BE2C (cell line): ENCODE data around the gene ARHGAP26.

Experiments
- DNase-seq: peaks from one replicate; pipeline ENCODE4 v3.0.0-alpha.2; 2020
- H3K27me3 ChIP-seq: fragments of 250-450 bp; sonication (Bioruptor Pico); 2 replicates; pipeline ENCODE4 v1.5.1; 2020; ENCODE audit warnings: mild to moderate bottlenecking
- H3K36me3 ChIP-seq: fragments of 250-450 bp; sonication (Bioruptor Pico); 2 replicates; pipeline ENCODE4 v1.5.1; 2020; ENCODE audit warnings: mild to moderate bottlenecking
- H3K4me1 ChIP-seq: fragments of 250-450 bp; sonication (Bioruptor Pico); 2 replicates; pipeline ENCODE4 v1.5.1; 2020
- H3K4me3 ChIP-seq: 2 replicates; pipeline ENCODE4 v1.5.1; 2011; ENCODE audit warnings: low read depth, low read length
- H3K9me3 ChIP-seq: fragments of 250-450 bp; sonication (Bioruptor Pico); 2 replicates; pipeline ENCODE4 v1.5.1; 2020
- TF ChIP-seq, protein P1 (sequence below): IDR thresholded peaks from 2 replicates; pipeline ENCODE4 v1.5.1; 2012; ENCODE audit warnings: mild to moderate bottlenecking, low read depth, low read length

Gene ARHGAP26

DNA sequence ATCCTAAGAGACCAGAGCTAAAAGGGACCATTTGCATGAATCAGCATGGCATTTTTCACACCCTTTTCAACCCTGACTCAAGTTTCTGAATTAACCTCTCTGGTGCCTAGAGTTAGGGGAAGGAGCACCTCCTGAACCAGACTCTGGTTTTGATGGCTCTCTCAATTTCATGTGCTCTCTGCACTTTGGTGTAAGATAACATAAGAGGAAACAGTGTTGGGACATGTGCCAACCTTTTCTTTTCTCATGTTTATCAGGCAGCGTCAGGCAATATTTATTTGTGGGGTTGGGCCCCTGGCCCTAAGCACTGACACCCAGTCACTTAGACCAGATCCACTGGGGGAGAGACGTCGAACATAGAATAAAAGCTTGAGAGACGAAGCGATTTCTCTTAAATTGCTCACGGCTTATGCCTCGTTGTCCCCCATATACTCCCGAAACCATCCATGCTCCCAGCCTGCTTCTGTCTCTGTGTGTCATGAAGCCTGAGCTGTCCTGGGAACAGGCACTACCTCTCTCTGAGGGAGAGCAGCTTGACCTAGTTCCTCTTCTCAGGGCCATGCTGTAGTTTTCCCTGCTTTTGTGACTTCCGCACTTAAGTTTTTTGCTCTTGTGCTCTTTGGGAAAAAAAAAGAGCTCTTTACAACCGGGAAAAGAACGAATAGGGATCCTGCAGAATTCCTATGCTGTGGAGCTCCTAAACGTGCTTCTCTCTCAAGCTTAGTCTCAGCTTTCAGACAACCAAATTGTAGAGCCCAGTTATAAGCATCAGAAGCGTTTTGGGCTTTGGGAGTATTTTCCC is 437.6 kb downstream of the ARHGAP26 start:
- Histone ChIP-seq H3K27me3 (no peaks in the 10 kb centered on the region), H3K4me1 (peaks cover 5% of the 10 kb centered on the region; the same call in 1 of the 2 replicates), H3K36me3 (no peaks in the 10 kb centered on the region), H3K4me3 (no peak overlapping the region), H3K9me3 (no peaks in the 10 kb centered on the region)
- DNase-seq: no peak
- TF ChIP-seq, protein P1, sequence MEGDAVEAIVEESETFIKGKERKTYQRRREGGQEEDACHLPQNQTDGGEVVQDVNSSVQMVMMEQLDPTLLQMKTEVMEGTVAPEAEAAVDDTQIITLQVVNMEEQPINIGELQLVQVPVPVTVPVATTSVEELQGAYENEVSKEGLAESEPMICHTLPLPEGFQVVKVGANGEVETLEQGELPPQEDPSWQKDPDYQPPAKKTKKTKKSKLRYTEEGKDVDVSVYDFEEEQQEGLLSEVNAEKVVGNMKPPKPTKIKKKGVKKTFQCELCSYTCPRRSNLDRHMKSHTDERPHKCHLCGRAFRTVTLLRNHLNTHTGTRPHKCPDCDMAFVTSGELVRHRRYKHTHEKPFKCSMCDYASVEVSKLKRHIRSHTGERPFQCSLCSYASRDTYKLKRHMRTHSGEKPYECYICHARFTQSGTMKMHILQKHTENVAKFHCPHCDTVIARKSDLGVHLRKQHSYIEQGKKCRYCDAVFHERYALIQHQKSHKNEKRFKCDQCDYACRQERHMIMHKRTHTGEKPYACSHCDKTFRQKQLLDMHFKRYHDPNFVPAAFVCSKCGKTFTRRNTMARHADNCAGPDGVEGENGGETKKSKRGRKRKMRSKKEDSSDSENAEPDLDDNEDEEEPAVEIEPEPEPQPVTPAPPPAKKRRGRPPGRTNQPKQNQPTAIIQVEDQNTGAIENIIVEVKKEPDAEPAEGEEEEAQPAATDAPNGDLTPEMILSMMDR: no peak

DNA sequence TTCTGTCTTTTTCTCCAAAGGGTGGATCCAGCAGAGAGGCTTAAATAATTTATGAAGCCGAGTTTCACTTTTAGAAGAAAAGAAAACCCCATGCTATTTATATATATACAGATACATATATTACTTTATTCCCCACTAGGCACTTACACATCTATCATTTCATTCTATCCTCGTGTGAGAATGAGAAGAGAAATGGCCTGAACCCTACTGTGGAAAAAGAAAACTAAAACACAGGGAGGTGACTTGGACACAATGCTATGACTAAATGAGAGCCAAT is 438.1 kb downstream of the ARHGAP26 start:
- no peak overlapping the region for H3K4me3 ChIP-seq
- H3K9me3 ChIP-seq: no peaks in the 10 kb centered on the region
- no peaks in the 10 kb centered on the region for H3K36me3 ChIP-seq
- TF ChIP-seq, protein P1: no peak
- H3K4me1 ChIP-seq: peaks cover 5% of the 10 kb centered on the region; the same call in 1 of the 2 replicates
- DNase-seq: no peak
- H3K27me3 ChIP-seq: no peaks in the 10 kb centered on the region

DNA sequence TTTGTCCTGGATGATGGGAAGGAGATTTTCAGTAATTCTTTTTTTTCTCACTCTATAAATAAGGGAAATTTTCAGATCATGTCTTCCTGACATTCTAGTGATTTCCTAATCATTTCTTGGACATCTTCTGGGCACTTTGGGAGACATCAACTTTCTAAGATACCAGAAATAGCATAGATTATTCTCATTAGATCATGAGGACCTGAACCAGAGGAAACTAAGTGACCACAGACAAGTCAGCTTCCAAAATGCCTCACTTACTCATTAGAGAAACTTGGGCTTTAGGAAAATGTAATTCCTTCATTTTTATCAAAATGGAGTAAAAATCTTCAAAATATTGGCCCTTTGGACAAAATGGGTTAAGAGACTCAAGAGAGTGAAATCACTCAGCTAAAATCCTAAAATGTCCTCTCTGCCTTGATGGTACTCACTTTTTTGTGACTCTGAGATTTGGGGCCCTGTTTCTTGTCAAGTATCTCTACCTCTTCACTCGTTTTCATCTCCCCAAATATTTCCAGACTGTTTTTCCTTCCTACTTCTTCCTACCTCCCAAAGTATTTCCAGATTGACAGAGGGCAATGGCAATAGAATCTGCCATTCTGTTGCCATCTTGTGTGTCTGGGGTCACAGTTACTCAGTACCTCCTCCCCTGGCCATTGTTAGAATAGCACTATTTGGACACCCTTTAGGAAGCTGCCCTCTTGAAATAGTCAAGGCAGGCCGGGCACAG is 438.8 kb downstream of the ARHGAP26 start:
- Histone ChIP-seq H3K27me3 (no peaks in the 10 kb centered on the region), H3K9me3 (no peaks in the 10 kb centered on the region), H3K4me1 (peaks cover 5% of the 10 kb centered on the region; the same call in 1 of the 2 replicates), H3K4me3 (no peak overlapping the region), H3K36me3 (no peaks in the 10 kb centered on the region)
- TF ChIP-seq, protein P1: peak; percentile 42
- DNase-seq: peak; percentile 18

DNA sequence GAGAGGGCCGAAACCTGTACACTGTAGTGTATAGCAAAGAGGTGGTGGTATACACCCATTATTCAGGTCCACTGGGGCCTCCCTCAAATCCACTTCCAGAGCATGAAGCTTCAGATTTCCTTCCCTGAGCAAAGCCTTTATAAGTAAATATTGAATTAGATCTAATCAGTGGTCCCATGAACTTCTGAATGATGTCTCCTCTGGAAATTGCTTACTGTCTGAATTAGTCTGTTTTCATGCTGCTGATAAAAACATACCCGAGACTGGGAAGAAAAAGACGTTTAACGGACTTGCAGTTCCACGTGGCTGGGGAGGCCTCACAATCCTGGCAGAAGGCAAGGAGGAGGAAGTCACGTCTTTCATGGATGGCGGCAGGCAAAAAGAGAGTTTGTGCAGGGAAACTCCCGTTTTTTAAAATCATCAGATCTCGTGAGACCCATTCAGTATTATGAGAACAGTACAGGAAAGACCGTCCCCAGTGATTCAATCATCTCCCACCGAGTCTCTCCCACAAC is 439.8 kb downstream of the ARHGAP26 start:
- Histone ChIP-seq H3K36me3 (no peaks in the 10 kb centered on the region), H3K4me1 (peaks cover 5% of the 10 kb centered on the region; the same call in 1 of the 2 replicates)
- TF ChIP-seq, protein P1: no peak

DNA sequence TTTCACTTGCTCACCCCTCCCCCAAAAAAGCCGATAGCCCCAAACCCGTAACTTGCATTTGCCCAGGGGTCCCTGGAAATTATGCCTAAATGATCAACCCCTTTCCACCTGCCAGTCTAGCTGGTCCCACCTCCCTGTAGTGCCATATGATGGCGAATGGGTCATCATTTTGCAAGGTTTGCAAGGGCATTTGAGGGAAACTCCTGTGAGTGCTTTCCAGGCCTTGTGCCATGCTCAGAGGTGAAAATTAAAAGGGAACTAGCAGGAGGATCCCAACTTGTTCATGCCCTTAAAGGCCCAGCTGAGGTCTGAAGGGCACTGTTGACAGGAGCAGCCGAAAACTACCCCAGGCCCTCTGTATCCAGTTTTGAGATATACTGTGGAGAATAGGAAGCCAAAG is 440.4 kb downstream of the ARHGAP26 start:
- TF ChIP-seq, protein P1: no peak
- DNase-seq: no peak
- H3K36me3 ChIP-seq: no peaks in the 10 kb centered on the region
- peaks cover 5% of the 10 kb centered on the region; the same call in 1 of the 2 replicates for H3K4me1 ChIP-seq
- no peaks in the 10 kb centered on the region for H3K9me3 ChIP-seq
- H3K27me3 ChIP-seq: no peaks in the 10 kb centered on the region
- no peak overlapping the region for H3K4me3 ChIP-seq

More for the DNA sequence above, 439.8 kb downstream of the ARHGAP26 start:
- Histone ChIP-seq H3K27me3 (no peaks in the 10 kb centered on the region), H3K4me3 (no peak overlapping the region), H3K9me3 (no peaks in the 10 kb centered on the region)
- no peak for DNase-seq
